Left hindlimb (tissue), 1 donor: ENCODE results near the gene GLIPR1L2.

Experiments used
- DNase-seq: peaks from one replicate; pipeline ENCODE4 v3.0.0-alpha.2; 2018

The GLIPR1L2 gene

GRCh38 chr12:75479963-75480461 is 89.1 kb downstream of the GLIPR1L2 start:
- DNase-seq = no peak

- DNase-seq = peak; percentile 79
Observed at GRCh38 chr12:75480469-75480949, 89.6 kb downstream of the GLIPR1L2 start, which contains the start of gene GLIPR1. GLIPR1 (plus strand) TSS chr12:75480755; CDS start chr12:75480881, 126 bp downstream.

- DNase-seq = no peak
Observed at GRCh38 chr12:75481013-75481705, 90.3 kb downstream of the GLIPR1L2 start.

- DNase-seq = no peak
Observed at GRCh38 chr12:75481774-75482173, 90.9 kb downstream of the GLIPR1L2 start.
